ENCODE results near the gene PIM3.

Gene PIM3

DNA sequence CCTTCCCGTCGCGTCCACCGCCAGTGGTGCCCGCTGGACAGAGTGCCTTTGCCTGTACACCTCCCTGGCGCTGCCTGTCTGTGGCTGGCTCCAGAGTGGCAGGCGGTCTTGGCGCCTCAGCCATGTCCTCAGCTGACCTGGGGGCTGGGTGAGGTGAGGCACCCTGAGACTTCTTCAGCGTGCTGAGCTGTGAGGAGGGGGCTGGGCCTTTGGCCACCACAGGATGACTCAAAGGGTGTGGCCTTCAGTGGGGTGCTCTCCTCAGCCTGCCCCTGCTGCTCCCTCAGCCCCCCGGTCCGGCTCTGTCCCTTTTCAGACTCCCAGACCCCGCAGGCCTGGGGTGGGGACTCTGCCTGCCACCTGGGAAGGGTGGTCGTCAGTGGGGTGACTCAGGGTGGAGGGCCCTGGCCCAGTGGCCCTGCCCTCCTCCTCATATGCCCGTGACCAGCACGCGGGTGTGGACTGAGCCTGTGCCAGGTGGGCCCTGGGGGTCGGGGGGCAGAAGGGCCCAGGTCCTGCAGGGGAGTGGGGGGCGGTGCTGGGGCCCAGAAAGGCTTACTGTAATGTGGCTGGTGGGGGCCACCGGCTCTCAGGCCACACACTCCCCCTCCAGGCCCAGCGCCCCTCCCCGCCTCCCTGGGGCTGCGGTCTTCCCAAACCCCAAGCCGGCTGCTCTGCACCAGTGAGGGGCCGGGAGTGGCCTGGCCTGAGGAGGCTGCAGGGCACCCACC lies 26.2 kb upstream of the PIM3 start:
- H3K4me3 ChIP-seq (ENCODE audit: low read depth, low read length): no peak overlapping the region
- no peak for DNase-seq (ENCODE audit: low read depth)

DNA sequence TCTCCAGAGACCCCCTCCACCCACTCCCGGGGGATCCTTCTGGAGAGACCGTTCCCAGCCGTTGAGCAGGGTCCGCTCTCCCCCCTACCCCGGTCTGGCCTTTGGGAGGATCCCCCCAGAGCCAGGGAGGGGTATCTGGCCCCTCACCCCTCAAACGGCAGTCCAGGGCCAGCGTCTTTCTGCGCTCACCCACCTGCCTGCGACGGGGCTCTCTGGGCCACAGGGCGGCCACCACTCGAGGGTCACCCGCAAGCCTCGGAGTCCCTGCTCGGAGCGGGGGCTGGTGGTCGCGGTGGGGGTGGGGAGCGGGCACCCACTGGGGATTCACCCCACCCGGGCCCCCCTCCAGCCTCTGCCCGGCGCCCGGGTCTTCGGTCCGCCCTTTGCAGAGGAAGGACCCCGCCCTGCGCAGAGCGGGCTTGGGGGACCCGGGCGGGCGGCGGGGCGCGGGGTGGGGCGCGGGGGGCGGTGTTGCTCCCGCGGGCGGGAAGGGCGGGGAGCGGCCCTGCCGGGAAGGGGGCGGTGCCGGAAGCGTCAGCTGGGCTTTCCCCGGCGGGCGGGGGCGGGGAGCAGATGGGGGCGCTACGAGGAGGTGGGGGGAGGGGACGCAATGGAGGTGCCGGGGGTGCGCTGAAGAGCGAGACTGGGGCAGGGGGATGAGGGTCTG lies 25.5 kb upstream of the PIM3 start:
- H3K4me3 ChIP-seq (ENCODE audit: low read depth, low read length): no peak overlapping the region
- no peak for DNase-seq (ENCODE audit: low read depth)
- TF ChIP-seq, protein P1, sequence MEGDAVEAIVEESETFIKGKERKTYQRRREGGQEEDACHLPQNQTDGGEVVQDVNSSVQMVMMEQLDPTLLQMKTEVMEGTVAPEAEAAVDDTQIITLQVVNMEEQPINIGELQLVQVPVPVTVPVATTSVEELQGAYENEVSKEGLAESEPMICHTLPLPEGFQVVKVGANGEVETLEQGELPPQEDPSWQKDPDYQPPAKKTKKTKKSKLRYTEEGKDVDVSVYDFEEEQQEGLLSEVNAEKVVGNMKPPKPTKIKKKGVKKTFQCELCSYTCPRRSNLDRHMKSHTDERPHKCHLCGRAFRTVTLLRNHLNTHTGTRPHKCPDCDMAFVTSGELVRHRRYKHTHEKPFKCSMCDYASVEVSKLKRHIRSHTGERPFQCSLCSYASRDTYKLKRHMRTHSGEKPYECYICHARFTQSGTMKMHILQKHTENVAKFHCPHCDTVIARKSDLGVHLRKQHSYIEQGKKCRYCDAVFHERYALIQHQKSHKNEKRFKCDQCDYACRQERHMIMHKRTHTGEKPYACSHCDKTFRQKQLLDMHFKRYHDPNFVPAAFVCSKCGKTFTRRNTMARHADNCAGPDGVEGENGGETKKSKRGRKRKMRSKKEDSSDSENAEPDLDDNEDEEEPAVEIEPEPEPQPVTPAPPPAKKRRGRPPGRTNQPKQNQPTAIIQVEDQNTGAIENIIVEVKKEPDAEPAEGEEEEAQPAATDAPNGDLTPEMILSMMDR (IDR thresholded peaks at IDR 0.05; ENCODE audit: control insufficient read depth, extremely low read depth, insufficient read depth): no peak

More for the DNA sequence above, 26.2 kb upstream of the PIM3 start:
- TF ChIP-seq, protein P1 (IDR thresholded peaks at IDR 0.05; ENCODE audit: control insufficient read depth, extremely low read depth, insufficient read depth): no peak

DNA sequence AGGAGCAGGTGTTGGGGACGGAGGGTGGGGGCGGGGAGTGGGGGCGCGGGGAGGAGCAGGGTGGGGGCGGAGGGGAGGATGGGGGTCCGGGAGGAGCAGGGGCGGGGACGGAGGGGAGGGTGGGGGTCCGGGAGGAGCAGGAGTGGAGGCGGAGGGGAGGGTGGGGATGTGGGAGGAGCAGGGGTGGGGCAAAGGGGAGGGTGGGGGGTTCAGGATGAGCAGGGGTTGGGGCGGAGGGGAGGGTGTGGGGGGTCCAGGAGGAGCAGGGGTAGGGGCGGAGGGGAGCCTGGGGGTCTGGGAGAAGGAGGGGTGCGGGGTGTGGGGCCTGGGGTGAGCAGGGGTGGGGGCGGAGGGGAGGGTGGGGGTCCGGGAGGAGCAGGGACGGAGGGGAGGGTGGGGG lies 25.0 kb upstream of the PIM3 start:
- DNase-seq (ENCODE audit: low read depth): no peak
- no peak overlapping the region for H3K4me3 ChIP-seq (ENCODE audit: low read depth, low read length)
- TF ChIP-seq, protein P1 (IDR thresholded peaks at IDR 0.05; ENCODE audit: control insufficient read depth, extremely low read depth, insufficient read depth): no peak

DNA sequence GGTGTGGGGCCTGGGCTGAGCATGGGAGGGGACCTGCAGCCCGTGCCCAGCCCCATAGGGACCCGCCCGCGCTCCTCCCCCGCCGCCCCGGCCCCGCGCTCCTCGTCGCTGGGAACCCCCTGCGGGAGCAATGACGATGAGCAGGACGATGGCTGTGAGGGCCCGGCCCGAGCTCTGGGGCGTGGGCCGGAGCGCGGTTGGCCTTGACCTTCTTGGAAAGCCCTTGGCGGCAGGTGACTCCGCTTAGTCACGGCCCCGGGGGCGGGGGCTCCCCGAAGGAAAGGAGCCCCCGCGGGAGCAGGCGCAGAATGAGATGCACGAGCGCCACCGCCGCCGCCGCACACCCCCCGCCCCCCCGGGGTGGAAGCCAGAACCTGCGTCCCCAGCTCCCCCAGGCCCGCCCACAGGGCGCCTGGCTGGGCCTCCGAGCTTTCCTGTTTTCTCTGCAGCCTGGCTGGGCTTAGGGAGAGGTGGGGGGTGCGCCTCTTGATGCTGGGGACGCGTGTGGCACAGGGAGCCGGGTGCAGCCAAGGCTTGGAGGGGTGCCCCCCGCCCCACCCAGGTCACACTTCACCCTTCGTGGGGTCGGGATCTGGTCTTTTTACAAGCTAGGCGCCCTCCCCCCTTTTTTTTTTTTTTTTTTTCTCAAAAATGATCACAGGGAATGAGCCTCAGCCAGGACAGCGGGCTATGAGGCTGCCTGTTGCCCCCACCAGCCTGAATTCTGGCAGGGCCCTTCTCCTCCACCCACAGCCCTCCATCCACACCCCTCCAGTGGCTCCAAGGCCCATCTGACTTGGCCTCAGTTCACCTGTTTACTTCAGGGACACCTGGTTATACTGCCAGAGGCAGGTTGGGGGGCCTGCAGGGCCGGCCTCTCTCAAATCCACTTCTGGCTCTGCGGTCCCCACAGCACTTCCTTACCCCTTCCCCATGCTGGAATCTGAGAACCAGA lies 24.3 kb upstream of the PIM3 start:
- H3K4me3 ChIP-seq (ENCODE audit: low read depth, low read length): no peak overlapping the region
- no peak for DNase-seq (ENCODE audit: low read depth)
- TF ChIP-seq, protein P1 (IDR thresholded peaks at IDR 0.05; ENCODE audit: control insufficient read depth, extremely low read depth, insufficient read depth): no peak

DNA sequence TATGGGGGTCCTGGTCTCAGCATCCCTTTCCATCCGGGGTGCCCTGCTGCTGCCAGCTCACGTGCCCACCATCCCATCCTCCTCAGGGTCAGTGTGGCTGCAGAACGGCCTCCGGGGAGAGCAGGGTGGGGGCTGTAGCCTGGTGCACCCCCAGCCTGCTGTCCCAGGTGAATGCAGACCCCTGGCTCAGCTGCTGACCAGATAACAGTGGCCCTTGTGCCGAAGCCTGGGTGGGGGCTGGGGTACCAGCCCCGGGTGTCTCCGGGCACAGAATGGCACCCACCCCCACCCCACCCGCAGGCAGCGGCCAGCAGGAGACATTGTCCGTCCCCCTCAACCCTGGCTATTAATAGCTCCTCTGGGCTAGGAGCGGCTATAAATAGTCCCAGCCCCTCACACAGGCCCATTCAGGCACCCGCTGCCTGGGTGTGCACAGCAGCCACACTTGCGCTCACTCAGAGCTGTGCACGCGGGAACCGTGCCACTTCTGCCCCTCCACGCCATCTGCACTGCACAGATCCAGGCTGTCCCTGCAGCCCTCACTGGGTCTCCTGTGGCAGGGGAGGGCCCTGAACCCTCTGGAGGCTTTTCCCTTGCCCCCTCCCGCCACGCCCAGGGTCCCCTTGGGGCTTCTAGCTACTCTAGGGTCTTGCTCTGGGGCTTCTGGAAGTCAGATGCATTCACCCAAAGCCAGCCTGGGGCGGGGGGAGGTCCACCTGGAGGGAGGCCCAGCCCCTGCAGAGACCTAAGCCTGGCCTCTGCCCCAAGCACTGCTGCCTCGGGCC lies 23.4 kb upstream of the PIM3 start:
- no peak overlapping the region for H3K4me3 ChIP-seq (ENCODE audit: low read depth, low read length)
- TF ChIP-seq, protein P1 (IDR thresholded peaks at IDR 0.05; ENCODE audit: control insufficient read depth, extremely low read depth, insufficient read depth): no peak
- DNase-seq (ENCODE audit: low read depth): no peak

All from LNCaP clone FGC (cell line).